Spleen (tissue), 7 donors: ENCODE results near the gene SIPA1L3.

Experiments used
- CTCF ChIP-seq, 11 experiments: fragments of 200-600 bp in 7 of 11; fragments of 450-650 bp in 4 of 11; sonication (generic) in 4 of 11; IDR thresholded peaks in 8 of 11; conservative IDR thresholded peaks in 3 of 11; 1 replicate in 7 of 11; 2 replicates in 4 of 11; pipeline versions ENCODE4 v1.4.0 to v1.8.0; 2016 to 2021; ENCODE audit warnings: antibody characterized with exemption in 11 of 11, inconsistent platforms in 4 of 11, mild to moderate bottlenecking in 1 of 11
- POLR2AphosphoS5 ChIP-seq, 3 donors: sonication (generic); formaldehyde crosslinking; IDR thresholded peaks; one replicate each; pipeline ENCODE4 v1.5.1; 2017; ENCODE audit warnings: antibody characterized with exemption in 3 of 3
- donor health status: DM: no; HTN: no; CAD: no; lungs with moderate emphysema.
- donor health status: DM: no; HTN: no; CAD: no.
- donor health status: DM: no; HTN: no; CAD: no.

- TF ChIP-seq CTCF (IDR thresholded peaks at IDR 0.05 in 8 of 11, conservative IDR thresholded peaks at IDR 0.05 in 3 of 11) (no peak), POLR2AphosphoS5 (IDR thresholded peaks at IDR 0.05) (no peak)
Observed at GRCh38 chr19:38224014-38224862, 317.2 kb downstream of the SIPA1L3 start, which contains the start of gene DPF1.
